SK-N-SH treated with all-trans-retinoic acid at 6 μM for 48 hours (cell line): Measurements from ENCODE around the gene IL17C.

ENCODE experiments used
- CSDC2 ChIP-seq: fragments of 250-450 bp; sonication (Bioruptor Pico); IDR thresholded peaks from 2 replicates; pipeline ENCODE4 v1.5.0; 2020; ENCODE audit warnings: mild to moderate bottlenecking, moderate library complexity
- ESRRG ChIP-seq: fragments of 250-450 bp; sonication (Bioruptor Pico); IDR thresholded peaks from 2 replicates; pipeline ENCODE4 v1.6.1; 2021; ENCODE audit warnings: mild to moderate bottlenecking
- PPARA ChIP-seq: fragments of 250-450 bp; sonication (Bioruptor Pico); IDR thresholded peaks from 2 replicates; pipeline ENCODE4 v1.5.0; 2020; ENCODE audit warnings: mild to moderate bottlenecking, borderline replicate concordance
- ZNF70 ChIP-seq: fragments of 450-650 bp; formaldehyde crosslinking; IDR thresholded peaks from 2 replicates; pipeline ENCODE4 v1.5.0; 2020; ENCODE audit warnings: mild to moderate bottlenecking, moderate library complexity
- TF ChIP-seq, protein P1 (sequence below): fragments of 250-450 bp; sonication (Bioruptor Pico); IDR thresholded peaks from 2 replicates; pipeline ENCODE4 v1.8.0; 2020; ENCODE audit warnings: mild to moderate bottlenecking, moderate library complexity, borderline replicate concordance
- TF ChIP-seq, protein P2 (sequence below): fragments of 250-450 bp; sonication (Bioruptor Pico); IDR thresholded peaks from 2 replicates; pipeline ENCODE4 v1.5.1; 2021; ENCODE audit warnings: mild to moderate bottlenecking, moderate library complexity

DNA sequence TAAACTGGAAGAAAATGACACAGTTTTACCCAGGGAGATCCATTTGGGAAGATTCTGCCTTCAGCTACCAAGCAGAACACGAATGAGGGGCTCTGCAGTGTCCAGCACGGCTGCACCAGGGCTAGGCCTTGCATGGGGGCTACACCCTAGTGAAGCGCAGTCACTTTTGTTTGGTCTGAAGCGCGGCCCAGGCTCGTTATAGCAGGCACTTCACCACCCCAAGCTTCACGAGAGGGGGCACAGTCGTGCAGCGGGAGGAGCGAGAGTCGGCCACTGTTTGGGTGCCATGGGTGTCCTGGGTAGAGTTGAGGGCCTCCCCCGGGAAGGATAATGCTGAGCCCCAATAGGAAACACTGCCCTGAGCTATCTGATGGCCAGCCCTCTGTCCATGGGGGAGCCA is 21.6 kb upstream of the IL17C start:
- TF ChIP-seq, protein P1, sequence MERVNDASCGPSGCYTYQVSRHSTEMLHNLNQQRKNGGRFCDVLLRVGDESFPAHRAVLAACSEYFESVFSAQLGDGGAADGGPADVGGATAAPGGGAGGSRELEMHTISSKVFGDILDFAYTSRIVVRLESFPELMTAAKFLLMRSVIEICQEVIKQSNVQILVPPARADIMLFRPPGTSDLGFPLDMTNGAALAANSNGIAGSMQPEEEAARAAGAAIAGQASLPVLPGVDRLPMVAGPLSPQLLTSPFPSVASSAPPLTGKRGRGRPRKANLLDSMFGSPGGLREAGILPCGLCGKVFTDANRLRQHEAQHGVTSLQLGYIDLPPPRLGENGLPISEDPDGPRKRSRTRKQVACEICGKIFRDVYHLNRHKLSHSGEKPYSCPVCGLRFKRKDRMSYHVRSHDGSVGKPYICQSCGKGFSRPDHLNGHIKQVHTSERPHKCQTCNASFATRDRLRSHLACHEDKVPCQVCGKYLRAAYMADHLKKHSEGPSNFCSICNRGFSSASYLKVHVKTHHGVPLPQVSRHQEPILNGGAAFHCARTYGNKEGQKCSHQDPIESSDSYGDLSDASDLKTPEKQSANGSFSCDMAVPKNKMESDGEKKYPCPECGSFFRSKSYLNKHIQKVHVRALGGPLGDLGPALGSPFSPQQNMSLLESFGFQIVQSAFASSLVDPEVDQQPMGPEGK (CRISPR knock-in tag) = no peak
- no peak for TF ChIP-seq ESRRG (CRISPR knock-in tag)
- TF ChIP-seq PPARA (CRISPR knock-in tag) = no peak
- TF ChIP-seq CSDC2 (CRISPR knock-in tag) = no peak
- TF ChIP-seq, protein P2, sequence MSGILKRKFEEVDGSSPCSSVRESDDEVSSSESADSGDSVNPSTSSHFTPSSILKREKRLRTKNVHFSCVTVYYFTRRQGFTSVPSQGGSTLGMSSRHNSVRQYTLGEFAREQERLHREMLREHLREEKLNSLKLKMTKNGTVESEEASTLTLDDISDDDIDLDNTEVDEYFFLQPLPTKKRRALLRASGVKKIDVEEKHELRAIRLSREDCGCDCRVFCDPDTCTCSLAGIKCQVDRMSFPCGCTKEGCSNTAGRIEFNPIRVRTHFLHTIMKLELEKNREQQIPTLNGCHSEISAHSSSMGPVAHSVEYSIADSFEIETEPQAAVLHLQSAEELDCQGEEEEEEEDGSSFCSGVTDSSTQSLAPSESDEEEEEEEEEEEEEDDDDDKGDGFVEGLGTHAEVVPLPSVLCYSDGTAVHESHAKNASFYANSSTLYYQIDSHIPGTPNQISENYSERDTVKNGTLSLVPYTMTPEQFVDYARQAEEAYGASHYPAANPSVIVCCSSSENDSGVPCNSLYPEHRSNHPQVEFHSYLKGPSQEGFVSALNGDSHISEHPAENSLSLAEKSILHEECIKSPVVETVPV (CRISPR knock-in tag) = no peak
- no peak for TF ChIP-seq ZNF70 (CRISPR knock-in tag)
